MCF 10A (cell line): ENCODE data around the gene SLC35E1. TPM values are rescaled to one million over a fixed set of nuclear protein-coding genes. Genes with fewer than 3 reads are reported as not detected.

Experiments
- BruUV-seq: library from RNA; stranded (reverse); fragments of 400-500 nt; replicated peaks from 2 replicates; lab custom pipeline; 2021; lab: Mats Ljungman, UMichigan
- CTCF ChIA-PET: fragments of 300-600 bp; sonication (Branson Sonifier 250); formaldehyde crosslinking; extraction: SDS; loops from one replicate; lab custom pipeline; 2021; ENCODE audit warnings: antibody characterized with exemption, inconsistent platforms; lab: Yijun Ruan, JAX
- POLR2A ChIA-PET: fragments of 300-600, 350-650 bp; sonication (Branson Sonifier 250); formaldehyde crosslinking; extraction: SDS; loops from one replicate; lab custom pipeline; 2020; ENCODE audit warnings: antibody characterized with exemption, inconsistent platforms; lab: Yijun Ruan, JAX
- DNase-seq: peaks from one replicate; pipeline ENCODE4 v3.0.0-alpha.2; 2018; ENCODE audit not compliant: unreplicated experiment
- H3K27ac Mint-ChIP-seq: one replicate; pipeline ENCODE4 v1.8.0; 2022; ENCODE audit warnings: mild to moderate bottlenecking, low read depth, mixed read lengths; ENCODE audit not compliant: unreplicated experiment
- H3K27me3 Mint-ChIP-seq: one replicate; pipeline ENCODE4 v1.8.0; 2022; ENCODE audit warnings: mixed read lengths; ENCODE audit not compliant: insufficient read depth, unreplicated experiment
- H3K36me3 Mint-ChIP-seq: one replicate; pipeline ENCODE4 v1.8.0; 2022; ENCODE audit warnings: mild to moderate bottlenecking, moderate library complexity, mixed read lengths; ENCODE audit not compliant: insufficient read depth, unreplicated experiment
- H3K4me1 Mint-ChIP-seq: one replicate; pipeline ENCODE4 v1.8.0; 2022; ENCODE audit warnings: mixed read lengths; ENCODE audit not compliant: insufficient read depth, unreplicated experiment
- H3K4me3 Mint-ChIP-seq: one replicate; pipeline ENCODE4 v1.8.0; 2022; ENCODE audit warnings: mild to moderate bottlenecking, moderate library complexity, mixed read lengths; ENCODE audit not compliant: unreplicated experiment
- H3K9me3 Mint-ChIP-seq: one replicate; pipeline ENCODE4 v1.8.0; 2022; ENCODE audit warnings: mixed read lengths; ENCODE audit not compliant: unreplicated experiment
- intact Hi-C: fragments of 100-400 bp; cut with micrococcal nuclease; formaldehyde crosslinking; loops from 2 replicates; pipeline ENCODE4 v1.14.1; 2022
- total RNA-seq: library from RNA; stranded (reverse); gene quantifications from 2 replicates; pipeline ENCODE4 v1.2.3, GENCODE V29; 2022
- TF ChIP-seq, protein P1 (sequence below): fragments of 200-600 bp; IDR thresholded peaks from one replicate; pipeline ENCODE4 v1.8.0; 2022; ENCODE audit warnings: antibody characterized with exemption, mild to moderate bottlenecking; ENCODE audit not compliant: unreplicated experiment

SLC35E1 gene
- total RNA-seq, 1 experiment from 2014 or later: 62.6 TPM

- DNase-seq: no peak
- no peak overlapping the region for H3K4me3 Mint-ChIP-seq
- H3K9me3 Mint-ChIP-seq: no peaks in the 10 kb centered on the region
- intact Hi-C loops: no loop called here
- TF ChIP-seq, protein P1, sequence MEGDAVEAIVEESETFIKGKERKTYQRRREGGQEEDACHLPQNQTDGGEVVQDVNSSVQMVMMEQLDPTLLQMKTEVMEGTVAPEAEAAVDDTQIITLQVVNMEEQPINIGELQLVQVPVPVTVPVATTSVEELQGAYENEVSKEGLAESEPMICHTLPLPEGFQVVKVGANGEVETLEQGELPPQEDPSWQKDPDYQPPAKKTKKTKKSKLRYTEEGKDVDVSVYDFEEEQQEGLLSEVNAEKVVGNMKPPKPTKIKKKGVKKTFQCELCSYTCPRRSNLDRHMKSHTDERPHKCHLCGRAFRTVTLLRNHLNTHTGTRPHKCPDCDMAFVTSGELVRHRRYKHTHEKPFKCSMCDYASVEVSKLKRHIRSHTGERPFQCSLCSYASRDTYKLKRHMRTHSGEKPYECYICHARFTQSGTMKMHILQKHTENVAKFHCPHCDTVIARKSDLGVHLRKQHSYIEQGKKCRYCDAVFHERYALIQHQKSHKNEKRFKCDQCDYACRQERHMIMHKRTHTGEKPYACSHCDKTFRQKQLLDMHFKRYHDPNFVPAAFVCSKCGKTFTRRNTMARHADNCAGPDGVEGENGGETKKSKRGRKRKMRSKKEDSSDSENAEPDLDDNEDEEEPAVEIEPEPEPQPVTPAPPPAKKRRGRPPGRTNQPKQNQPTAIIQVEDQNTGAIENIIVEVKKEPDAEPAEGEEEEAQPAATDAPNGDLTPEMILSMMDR: no peak
- POLR2A ChIA-PET: interaction anchor here (0.7 to 3.7 kb wide), 2 partner anchors 23 to 63 kb away, joined by 4 to 13 read pairs; partner anchors contain the start of gene MED26
- peaks cover 13% of the 10 kb centered on the region for H3K36me3 Mint-ChIP-seq
- H3K4me1 Mint-ChIP-seq: peaks cover 17% of the 10 kb centered on the region
- CTCF ChIA-PET: no interaction called here
- H3K27me3 Mint-ChIP-seq: no peaks in the 10 kb centered on the region
- peak overlapping the region; percentile 9 for H3K27ac Mint-ChIP-seq
- BruUV-seq: no TSS peak
Measured at GRCh38 chr19:16605115-16605514, 32.9 kb upstream of the SLC35E1 start.

DNA sequence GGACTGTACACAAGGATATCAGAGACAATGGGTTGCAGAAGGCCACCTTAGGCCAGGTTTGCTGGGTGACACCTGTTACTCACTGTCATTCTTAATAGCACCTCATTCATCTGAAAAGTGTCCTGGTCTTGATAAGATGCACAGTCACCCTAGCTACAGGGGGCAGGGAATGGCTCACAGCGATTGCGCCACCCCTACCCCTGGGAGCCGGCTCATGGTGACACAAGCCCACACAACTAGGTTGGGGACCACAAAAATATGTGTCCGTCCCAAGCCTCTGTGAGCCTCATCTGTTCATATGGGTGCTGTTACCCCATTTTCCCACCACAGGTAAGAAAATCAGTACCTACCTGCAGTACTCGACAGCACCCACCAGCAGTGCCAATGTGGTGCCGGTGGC is 32.4 kb upstream of the SLC35E1 start:
- POLR2A ChIA-PET: interaction anchor here (3.7 kb wide), 1 partner anchor 24 kb away, joined by 13 read pairs; the partner anchor contains the start of gene MED26
- Mint-ChIP-seq H3K27ac (no peak overlapping the region), H3K4me3 (no peak overlapping the region), H3K9me3 (no peaks in the 10 kb centered on the region), H3K4me1 (peaks cover 17% of the 10 kb centered on the region), H3K27me3 (no peaks in the 10 kb centered on the region), H3K36me3 (peaks cover 13% of the 10 kb centered on the region)
- TF ChIP-seq, protein P1: no peak
- no TSS peak for BruUV-seq
- no peak for DNase-seq
- CTCF ChIA-PET: interaction anchor here (0.6 kb wide), 1 partner anchor 10 kb away, joined by 3 read pairs; no protein-coding TSS in a partner anchor
- intact Hi-C loops: no loop called here

DNA sequence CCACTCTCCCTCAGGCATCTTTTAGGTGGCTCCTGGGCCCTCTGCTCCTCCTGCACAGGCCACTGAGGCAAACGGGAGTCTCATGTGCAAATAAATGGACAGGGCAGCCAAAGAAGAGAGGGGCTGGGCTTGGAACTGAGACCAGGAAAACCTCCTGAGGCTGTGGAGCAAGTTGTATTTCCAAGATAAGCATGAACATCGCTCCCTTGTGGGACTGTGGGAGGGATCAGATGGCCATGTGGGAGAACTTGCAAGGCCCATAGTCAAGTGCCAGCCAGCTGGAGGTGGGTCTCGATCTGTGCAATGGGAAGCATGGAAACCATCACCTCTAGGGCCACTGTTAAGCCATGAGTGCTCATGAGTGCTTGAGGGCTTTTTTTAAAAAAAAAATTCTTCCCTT is 30.9 kb upstream of the SLC35E1 start:
- peaks cover 13% of the 10 kb centered on the region for H3K36me3 Mint-ChIP-seq
- ChIA-PET CTCF (no interaction called here), POLR2A (no interaction called here)
- H3K4me3 Mint-ChIP-seq: no peak overlapping the region
- H3K27ac Mint-ChIP-seq: no peak overlapping the region
- H3K4me1 Mint-ChIP-seq: peaks cover 10% of the 10 kb centered on the region
- intact Hi-C loops: no loop called here
- TF ChIP-seq, protein P1: no peak
- H3K27me3 Mint-ChIP-seq: no peaks in the 10 kb centered on the region
- H3K9me3 Mint-ChIP-seq: no peaks in the 10 kb centered on the region
- no TSS peak for BruUV-seq
- no peak for DNase-seq

- POLR2A ChIA-PET: interaction anchor here (0.6 kb wide), 1 partner anchor 25 kb away, joined by 4 read pairs; no protein-coding TSS in a partner anchor
- Mint-ChIP-seq H3K27me3 (no peaks in the 10 kb centered on the region), H3K36me3 (peaks cover 13% of the 10 kb centered on the region)
Measured at GRCh38 chr19:16601378-16602052, 29.3 kb upstream of the SLC35E1 start.

More at GRCh38 chr19:16601378-16602052, 29.3 kb upstream of the SLC35E1 start:
- CTCF ChIA-PET: no interaction called here
- intact Hi-C loops: no loop called here
- H3K27ac Mint-ChIP-seq: no peak overlapping the region
- BruUV-seq: no TSS peak
- DNase-seq: no peak
- peaks cover 5% of the 10 kb centered on the region for H3K4me1 Mint-ChIP-seq
- H3K9me3 Mint-ChIP-seq: no peaks in the 10 kb centered on the region
- H3K4me3 Mint-ChIP-seq: no peak overlapping the region
- TF ChIP-seq, protein P1: no peak
